Measurements from ENCODE around the gene CHST15. TPM values are rescaled to one million over a fixed set of nuclear protein-coding genes. Genes with fewer than 3 reads are reported as not detected.

Gene CHST15
- total and polyA plus RNA-seq, 2 of the 4 experiments (the other 2 are of a cell fraction): 0.14 to 0.18 TPM

GRCh38 chr10:124012066-124012465, 81.3 kb downstream of the CHST15 start:
- Histone ChIP-seq H3K9me3 (ENCODE audit: control insufficient read depth, insufficient read depth, low read length) (peaks cover 4% of the 10 kb centered on the region; the same call in 1 of the 2 replicates), H3K27me3 (ENCODE audit: control insufficient read depth, insufficient read depth, low read length) (no peaks in the 10 kb centered on the region), H2BK15ac (ENCODE audit: low read depth, low read length) (no peak overlapping the region), H2AFZ (replicated peaks; ENCODE audit: low read length, poor library complexity) (no peak overlapping the region), H4K8ac (ENCODE audit: low read depth in 2 of 2, low read length in 2 of 2) (no peak overlapping the region), H3K4ac (ENCODE audit: low read depth, low read length) (no peak overlapping the region), H2BK120ac (ENCODE audit: low read depth, low read length) (no peak overlapping the region), H4K5ac (ENCODE audit: low read depth, low read length) (no peak overlapping the region), H4K20me1 (ENCODE audit: insufficient read depth, low read length) (no peaks in the 10 kb centered on the region), H3K4me1 (ENCODE audit: control insufficient read depth, insufficient read depth, low read length) (no peaks in the 10 kb centered on the region), H3K14ac (replicated peaks; ENCODE audit: low read depth, low read length) (no peak overlapping the region), H4K91ac (ENCODE audit: insufficient read depth, low read depth, low read length) (no peak overlapping the region), H3K79me1 (ENCODE audit: low read depth in 1 of 2, low read length in 2 of 2) (no peaks in the 10 kb centered on the region), H3K9me1 (ENCODE audit: insufficient read depth, low read length) (no peaks in the 10 kb centered on the region), H2AK9ac (replicated peaks; ENCODE audit: low read depth, low read length, poor library complexity) (peak overlapping the region; percentile 16), H3K36me3 (ENCODE audit: control insufficient read depth, insufficient read depth, low read length) (no peaks in the 10 kb centered on the region), H3K18ac (ENCODE audit: low read depth, low read length) (no peak overlapping the region), H3K23ac (ENCODE audit: low read depth, low read length) (no peak overlapping the region), H3K9ac (ENCODE audit: low read depth, low read length) (no peak overlapping the region), H3K56ac (ENCODE audit: extremely low read depth, insufficient read depth, low read length) (no peak overlapping the region), H3K27ac (ENCODE audit: insufficient read depth, low read length) (no peak overlapping the region), H3K4me3 (ENCODE audit: insufficient read depth, low read depth, low read length) (no peak overlapping the region), H2BK20ac (ENCODE audit: low read depth, low read length) (no peak overlapping the region), H2BK5ac (ENCODE audit: low read depth, low read length, poor library complexity, severe bottlenecking) (no peak overlapping the region), H2AK5ac (ENCODE audit: low read depth, low read length) (no peak overlapping the region), H3K4me2 (ENCODE audit: low read depth, low read length) (no peak overlapping the region)
- BruUV-seq (replicated peaks): no TSS peak
- dilution Hi-C loops (cut with HindIII; ENCODE audit: low sequenced_read_pairs, unreplicated experiment): no loop called here
- POLR2A ChIA-PET (ENCODE audit: unreplicated experiment): no interaction called here
- intact Hi-C loops (cut with micrococcal nuclease): no loop called here
- in situ Hi-C loops (cut with MboI; ENCODE audit: low sequenced_read_pairs): no loop called here
- ATAC-seq (ENCODE audit: low read depth): no peak
- CTCF ChIA-PET: no interaction called here
- DNase-seq: no peak
- TF ChIP-seq MAFK (IDR thresholded peaks at IDR 0.05; ENCODE audit: low read depth, low read length) (no peak), NFE2L2 (IDR thresholded peaks at IDR 0.05; ENCODE audit: low read depth, low read length) (no peak), BHLHE40 (IDR thresholded peaks at IDR 0.05; ENCODE audit: low read depth, low read length) (no peak), SMC3 (IDR thresholded peaks at IDR 0.05; ENCODE audit: low read depth, low read length) (no peak), MAZ (IDR thresholded peaks at IDR 0.05; ENCODE audit: borderline replicate concordance, low read depth, low read length) (no peak), CEBPB (IDR thresholded peaks at IDR 0.05; ENCODE audit: low read depth, low read length) (no peak), CTCF (conservative IDR thresholded peaks at IDR 0.05; ENCODE audit: low read depth, low read length) (no peak), POLR2A (IDR thresholded peaks at IDR 0.05; ENCODE audit: low read depth, low read length) (no peak), RAD21 (IDR thresholded peaks at IDR 0.05; ENCODE audit: low read length) (no peak), MXI1 (IDR thresholded peaks at IDR 0.05; ENCODE audit: borderline replicate concordance, low read depth, low read length) (no peak), RFX5 (IDR thresholded peaks at IDR 0.05; ENCODE audit: low read depth, low read length) (no peak), FOS (IDR thresholded peaks at IDR 0.05; ENCODE audit: low read depth, low read length) (no peak), RCOR1 (IDR thresholded peaks at IDR 0.05; ENCODE audit: insufficient replicate concordance, low read length) (no peak), CHD1 (IDR thresholded peaks at IDR 0.05; ENCODE audit: low read depth, low read length) (no peak)
- TF ChIP-seq, protein P1, sequence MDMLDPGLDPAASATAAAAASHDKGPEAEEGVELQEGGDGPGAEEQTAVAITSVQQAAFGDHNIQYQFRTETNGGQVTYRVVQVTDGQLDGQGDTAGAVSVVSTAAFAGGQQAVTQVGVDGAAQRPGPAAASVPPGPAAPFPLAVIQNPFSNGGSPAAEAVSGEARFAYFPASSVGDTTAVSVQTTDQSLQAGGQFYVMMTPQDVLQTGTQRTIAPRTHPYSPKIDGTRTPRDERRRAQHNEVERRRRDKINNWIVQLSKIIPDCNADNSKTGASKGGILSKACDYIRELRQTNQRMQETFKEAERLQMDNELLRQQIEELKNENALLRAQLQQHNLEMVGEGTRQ (IDR thresholded peaks at IDR 0.05; ENCODE audit: low read depth, low read length): no peak
- TF ChIP-seq, protein P2, sequence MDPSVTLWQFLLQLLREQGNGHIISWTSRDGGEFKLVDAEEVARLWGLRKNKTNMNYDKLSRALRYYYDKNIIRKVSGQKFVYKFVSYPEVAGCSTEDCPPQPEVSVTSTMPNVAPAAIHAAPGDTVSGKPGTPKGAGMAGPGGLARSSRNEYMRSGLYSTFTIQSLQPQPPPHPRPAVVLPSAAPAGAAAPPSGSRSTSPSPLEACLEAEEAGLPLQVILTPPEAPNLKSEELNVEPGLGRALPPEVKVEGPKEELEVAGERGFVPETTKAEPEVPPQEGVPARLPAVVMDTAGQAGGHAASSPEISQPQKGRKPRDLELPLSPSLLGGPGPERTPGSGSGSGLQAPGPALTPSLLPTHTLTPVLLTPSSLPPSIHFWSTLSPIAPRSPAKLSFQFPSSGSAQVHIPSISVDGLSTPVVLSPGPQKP (IDR thresholded peaks at IDR 0.05; ENCODE audit: borderline replicate concordance, low read depth, low read length): no peak
- 50% methylated on average over 2 of the region's 5 CpGs; no CpG with 5 or more reads in 1 of the 2 experiments for WGBS, 2 experiments (ENCODE audit: extremely low coverage in 2 of 2, insufficient read length in 1 of 2)

Measured in IMR-90 (cell line).